ENCODE results near the gene SIRT5.

DNA sequence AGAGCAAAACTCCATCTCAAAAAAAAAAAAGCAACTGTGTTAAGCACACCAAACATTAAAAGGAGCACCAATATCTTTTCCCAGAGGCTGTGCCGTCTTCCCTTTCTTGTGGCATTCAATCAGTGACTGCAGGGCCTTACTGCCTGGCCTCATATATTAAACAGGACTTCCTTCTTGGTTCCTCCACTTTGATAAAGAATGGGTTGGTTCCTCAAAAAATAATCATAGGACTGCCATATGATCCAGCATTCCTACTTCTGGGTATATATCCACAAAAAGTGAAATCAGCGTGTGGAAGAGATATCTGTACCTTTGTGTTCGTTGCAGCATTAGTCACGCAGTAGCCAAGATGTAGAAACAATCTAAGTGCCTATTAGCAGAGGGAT, 46.7 kb upstream of the SIRT5 start:
- TF ChIP-seq, protein P1, sequence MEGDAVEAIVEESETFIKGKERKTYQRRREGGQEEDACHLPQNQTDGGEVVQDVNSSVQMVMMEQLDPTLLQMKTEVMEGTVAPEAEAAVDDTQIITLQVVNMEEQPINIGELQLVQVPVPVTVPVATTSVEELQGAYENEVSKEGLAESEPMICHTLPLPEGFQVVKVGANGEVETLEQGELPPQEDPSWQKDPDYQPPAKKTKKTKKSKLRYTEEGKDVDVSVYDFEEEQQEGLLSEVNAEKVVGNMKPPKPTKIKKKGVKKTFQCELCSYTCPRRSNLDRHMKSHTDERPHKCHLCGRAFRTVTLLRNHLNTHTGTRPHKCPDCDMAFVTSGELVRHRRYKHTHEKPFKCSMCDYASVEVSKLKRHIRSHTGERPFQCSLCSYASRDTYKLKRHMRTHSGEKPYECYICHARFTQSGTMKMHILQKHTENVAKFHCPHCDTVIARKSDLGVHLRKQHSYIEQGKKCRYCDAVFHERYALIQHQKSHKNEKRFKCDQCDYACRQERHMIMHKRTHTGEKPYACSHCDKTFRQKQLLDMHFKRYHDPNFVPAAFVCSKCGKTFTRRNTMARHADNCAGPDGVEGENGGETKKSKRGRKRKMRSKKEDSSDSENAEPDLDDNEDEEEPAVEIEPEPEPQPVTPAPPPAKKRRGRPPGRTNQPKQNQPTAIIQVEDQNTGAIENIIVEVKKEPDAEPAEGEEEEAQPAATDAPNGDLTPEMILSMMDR (IDR thresholded peaks at IDR 0.05; ENCODE audit: low read depth, low read length) = no peak
- TF ChIP-seq EZH2phosphoT487 (IDR thresholded peaks at IDR 0.05; ENCODE audit: low read depth) = no peak

Data from OCI-LY3 (cell line).